Measurements from ENCODE around the gene RAVER2. TPM values are rescaled to one million over a fixed set of nuclear protein-coding genes. Genes with fewer than 3 reads are reported as not detected.

Gene RAVER2
- total RNA-seq, 1 experiment from 2014 or later: 13.3 TPM

- WGBS (ENCODE audit: extremely low coverage, insufficient read length, low lambda C conversion rate): no CpG with 5 or more reads among the region's 1 CpG
- Histone ChIP-seq H3K4ac (ENCODE audit: low read depth, low read length) (no peak overlapping the region), H3K9ac (ENCODE audit: extremely low read depth, insufficient read length, low read length) (no peak overlapping the region), H4K91ac (ENCODE audit: insufficient read length, low read depth, low read length) (no peak overlapping the region), H3K27ac (ENCODE audit: insufficient read length, low read depth, low read length) (no peak overlapping the region), H3K9me3 (ENCODE audit: control insufficient read depth, low read depth, low read length) (no peaks in the 10 kb centered on the region), H2BK120ac (ENCODE audit: low read depth, low read length, poor library complexity, severe bottlenecking) (no peak overlapping the region), H2AK5ac (ENCODE audit: insufficient read length, low read length) (no peak overlapping the region), H4K20me1 (ENCODE audit: control insufficient read depth, insufficient read depth, insufficient read length) (no peaks in the 10 kb centered on the region), H3K18ac (ENCODE audit: insufficient read length, low read depth, low read length) (no peak overlapping the region), H2AFZ (ENCODE audit: low read length) (no peak overlapping the region), H3K23me2 (ENCODE audit: insufficient read length, low read depth, low read length, poor library complexity, severe bottlenecking) (no peaks in the 10 kb centered on the region), H4K5ac (ENCODE audit: insufficient read length, low read depth, low read length) (no peak overlapping the region), H3K23ac (ENCODE audit: insufficient read length, low read depth, low read length) (no peak overlapping the region), H2BK15ac (ENCODE audit: low read depth, low read length) (no peak overlapping the region), H3K4me2 (ENCODE audit: insufficient read depth, insufficient read length, low read length) (no peak overlapping the region), H3K79me2 (ENCODE audit: insufficient read depth, low read length) (no peaks in the 10 kb centered on the region), H4K8ac (replicated peaks; ENCODE audit: insufficient read length, low read depth, low read length) (no peak overlapping the region), H3K4me1 (ENCODE audit: insufficient read depth, low read length) (no peaks in the 10 kb centered on the region), H2BK5ac (ENCODE audit: insufficient read length, low read length) (no peak overlapping the region), H3K56ac (ENCODE audit: insufficient read length, low read depth, low read length) (no peak overlapping the region), H3T11ph (ENCODE audit: low read length) (no peak overlapping the region), H3K27me3 (ENCODE audit: insufficient read depth, low read length) (no peaks in the 10 kb centered on the region), H3K79me1 (ENCODE audit: insufficient read depth, low read depth, low read length, poor library complexity, severe bottlenecking) (no peaks in the 10 kb centered on the region), H2BK20ac (ENCODE audit: low read depth, low read length, poor library complexity, severe bottlenecking) (no peak overlapping the region), H3K14ac (ENCODE audit: insufficient read depth, low read length) (no peak overlapping the region), H2BK12ac (ENCODE audit: insufficient read length, low read depth, low read length) (no peak overlapping the region)
- Mint-ChIP-seq H3K27ac (no peak overlapping the region; a peak in 1 of 7 replicates), H3K9me3 (no peaks in the 10 kb centered on the region), H3K4me1 (no peaks in the 10 kb centered on the region), H3K27me3 (ENCODE audit: low read depth) (no peaks in the 10 kb centered on the region), H3K4me3 (no peak overlapping the region), H3K36me3 (ENCODE audit: insufficient read depth in 1 of 3, low read depth in 3 of 3) (peaks cover 0 to 5% (median 1%) of the 10 kb centered on the region in 3 experiments; a peak in 2 of 7 replicates)
- no peak for TF ChIP-seq CTCF (conservative IDR thresholded peaks at IDR 0.05)
- DNase-seq: no peak
Observed at GRCh38 chr1:64810001-64810400, 65.1 kb downstream of the RAVER2 start.

Measured in H9 (cell line).